CD4-positive, alpha-beta T cell treated with Interleukin-21 for 1 hour (primary cell): ENCODE data around the gene MMADHC.

ENCODE experiments used
- DNase-seq: peaks from one replicate; pipeline ENCODE4 v3.0.0-alpha.2; 2020

The MMADHC gene

DNA sequence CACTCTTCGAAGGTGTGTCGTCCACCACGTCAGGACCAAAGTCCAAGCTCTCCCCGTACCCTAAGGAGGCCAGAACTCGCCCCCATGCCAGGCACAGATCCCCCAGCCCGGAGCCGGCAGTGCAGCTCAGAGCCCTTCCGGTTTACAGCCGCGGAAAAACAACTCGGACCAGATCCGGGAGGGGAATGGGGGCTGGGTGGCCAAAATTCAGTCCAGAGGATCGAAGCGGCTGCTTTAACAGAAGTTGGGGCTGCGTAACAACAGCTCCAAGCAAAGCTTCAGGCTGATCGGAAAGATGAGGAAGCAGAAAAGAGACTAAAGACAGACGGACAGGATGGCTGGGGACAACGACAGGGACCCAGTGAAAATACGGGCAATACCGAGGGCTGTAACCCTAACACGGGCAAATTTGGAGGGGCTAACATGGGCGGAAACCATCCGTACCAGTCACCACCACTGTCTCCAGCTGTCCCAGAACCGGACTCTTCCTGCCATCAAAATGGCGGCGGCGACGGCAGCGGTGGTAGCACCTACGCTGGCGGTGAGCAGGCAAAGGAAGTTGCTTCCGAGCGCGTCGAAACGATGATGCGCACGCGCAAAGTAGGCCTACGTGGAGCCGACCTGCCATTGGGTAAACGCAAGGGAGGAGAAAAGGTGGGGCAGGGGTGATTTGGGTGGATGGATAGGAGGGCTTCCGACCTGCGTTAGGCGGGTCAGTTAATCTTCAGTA, at the start of gene MMADHC:
Gene MMADHC (minus strand): TSS at position 556 of the 730 bp plus-strand sequence. CDS start 678 bp downstream, outside the sequence.
- peak; percentile 95 for DNase-seq

- DNase-seq: no peak
Measured at GRCh38 chr2:149634103-149634502, 46.5 kb upstream of the MMADHC start.

DNA sequence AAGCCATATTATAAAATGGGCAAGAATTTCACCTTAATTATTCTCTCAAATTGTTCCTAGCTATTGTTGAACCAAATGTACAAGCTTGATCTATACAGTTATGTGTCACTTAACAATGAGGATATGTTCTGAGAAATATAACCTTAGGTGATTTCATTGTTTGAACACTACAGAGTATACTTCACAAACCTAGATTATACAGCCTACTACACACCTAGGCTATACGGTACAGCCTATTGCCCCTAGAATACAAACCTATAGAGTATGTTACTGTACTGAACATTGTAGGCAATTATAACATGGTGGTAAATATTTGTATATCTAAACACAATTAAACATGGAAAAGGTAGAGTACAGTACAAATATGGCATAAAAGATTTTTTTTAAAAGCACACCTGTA, 42.9 kb upstream of the MMADHC start:
- DNase-seq: no peak

DNA sequence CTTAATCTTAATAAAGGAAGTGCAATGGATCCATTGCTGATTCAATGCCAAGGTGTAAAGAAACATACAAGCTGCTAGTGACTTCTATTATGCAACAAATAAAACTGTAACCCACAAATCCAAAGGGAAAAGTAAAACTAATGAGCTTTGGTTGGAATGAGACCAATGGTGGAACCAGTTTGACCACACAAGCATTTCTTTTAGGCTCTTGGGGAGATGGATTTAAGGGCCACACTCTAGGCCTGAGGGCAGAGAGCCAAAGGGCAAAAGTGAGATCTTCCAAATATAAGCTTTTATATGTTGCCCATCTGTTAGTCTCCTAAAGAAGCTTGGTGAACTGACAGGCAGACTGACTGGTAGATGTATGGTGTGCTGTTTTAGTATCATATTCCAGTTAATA, 41.5 kb upstream of the MMADHC start:
- DNase-seq: no peak

DNA sequence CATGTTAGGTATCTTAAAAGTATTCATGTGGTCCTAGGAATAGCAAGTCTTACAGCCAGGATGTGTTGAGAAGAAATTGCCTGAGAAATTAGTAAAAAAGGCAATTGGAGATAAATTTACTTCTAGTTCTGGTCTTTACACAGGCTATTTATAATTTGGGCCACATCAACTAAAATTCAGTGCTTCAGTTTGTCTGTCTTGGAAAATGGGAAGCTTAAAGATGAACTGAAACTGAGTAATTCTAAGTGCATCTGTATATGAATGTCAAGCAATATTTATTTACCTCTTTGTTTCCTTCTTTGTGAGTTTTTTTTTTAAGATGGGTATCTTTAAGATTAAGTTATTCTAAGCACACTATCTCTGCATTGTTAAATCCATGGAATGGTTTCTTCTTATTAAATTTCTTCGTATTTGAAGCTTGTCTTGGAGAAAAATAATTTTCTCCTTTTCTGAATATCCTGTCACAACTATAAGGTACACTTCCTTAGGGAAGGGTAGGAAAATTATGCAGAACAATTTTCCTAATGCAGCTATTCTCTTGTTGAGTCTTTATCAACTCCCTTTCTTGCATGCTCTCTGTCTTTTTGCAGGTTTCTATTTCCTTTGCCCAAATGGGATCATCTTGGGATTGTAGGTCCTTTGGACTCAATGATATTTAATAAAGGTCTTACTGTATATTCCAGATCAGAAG, 39.7 kb upstream of the MMADHC start:
- no peak for DNase-seq

DNA sequence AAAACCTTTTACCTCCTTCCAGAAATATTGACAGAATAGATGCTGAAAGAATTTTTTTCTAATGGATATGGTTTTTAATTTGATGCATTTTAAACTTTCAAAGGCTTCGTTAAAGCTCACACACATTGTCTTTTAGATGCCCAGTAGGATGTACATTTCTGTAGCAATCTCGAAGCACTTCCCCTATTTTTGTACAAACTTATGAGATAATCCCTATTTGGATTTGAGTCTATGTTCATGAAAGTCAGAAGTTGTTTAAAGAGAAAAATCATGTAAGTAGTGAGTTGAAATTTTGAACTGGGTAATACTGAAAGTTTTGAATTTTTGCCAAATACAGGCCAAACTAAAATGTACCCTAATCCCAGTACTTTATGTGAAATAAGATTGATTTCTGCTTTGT, 38.1 kb upstream of the MMADHC start:
- no peak for DNase-seq

GRCh38 chr2:149625271-149625670, 37.7 kb upstream of the MMADHC start:
- no peak for DNase-seq

DNA sequence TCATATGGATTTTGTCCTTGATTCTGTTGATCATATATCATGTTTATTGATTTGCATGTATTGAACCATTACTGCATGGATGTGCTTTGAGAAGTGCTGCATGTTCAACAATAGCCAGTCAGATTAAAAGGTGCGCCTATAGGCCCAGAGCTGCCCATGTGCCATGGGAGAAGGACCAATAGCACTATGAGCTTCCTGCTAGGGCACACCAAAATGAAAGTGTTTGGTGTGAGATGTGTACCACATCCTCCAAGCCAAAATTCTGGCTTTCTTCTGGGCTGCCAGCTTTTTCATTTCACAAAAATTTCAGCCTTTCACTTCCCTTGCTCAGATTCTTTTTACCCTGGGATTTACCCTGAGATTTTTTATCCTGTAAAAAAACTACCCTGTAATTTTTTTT, 34.8 kb upstream of the MMADHC start:
- no peak for DNase-seq

DNA sequence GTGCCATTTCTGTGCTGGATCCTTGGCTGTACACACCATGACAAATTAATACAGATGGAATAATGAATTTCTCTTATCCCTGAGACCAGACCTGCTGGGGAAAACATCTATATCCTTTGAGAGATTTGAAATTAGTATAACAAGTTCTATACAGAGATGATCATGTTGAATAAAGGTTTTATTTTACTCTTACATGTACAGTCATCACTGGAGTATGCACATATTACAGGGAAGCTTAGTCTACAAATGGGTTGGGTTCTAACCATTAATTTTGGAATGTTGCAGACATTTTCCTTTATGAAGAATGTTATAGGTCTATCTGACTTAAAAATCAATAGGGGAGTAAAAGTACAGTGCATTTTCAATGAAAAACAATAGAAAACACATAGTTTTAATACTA, 29.9 kb upstream of the MMADHC start:
- DNase-seq: no peak

- no peak for DNase-seq
Measured at GRCh38 chr2:149616681-149617456, 29.3 kb upstream of the MMADHC start.

DNA sequence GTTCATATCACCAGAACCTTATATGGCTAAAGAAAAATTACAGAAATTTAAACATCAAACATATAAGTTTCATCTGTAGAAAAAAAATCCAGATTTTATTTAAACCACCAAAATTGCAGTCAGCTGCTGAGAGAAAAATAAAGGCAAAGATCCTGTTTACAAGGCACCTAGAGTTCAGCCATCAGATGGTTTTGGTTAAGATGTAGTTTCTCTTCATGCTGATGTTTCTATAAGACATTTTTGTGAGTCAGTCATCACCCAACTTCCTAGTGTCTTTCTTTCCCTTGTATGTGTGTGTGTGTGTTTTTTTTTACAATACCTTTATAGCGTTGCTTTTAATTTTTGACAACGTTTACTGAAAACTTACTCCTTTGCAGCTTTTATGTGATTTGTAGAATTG, 26.1 kb upstream of the MMADHC start:
- DNase-seq: no peak

- DNase-seq: no peak
Measured at GRCh38 chr2:149612122-149612521, 24.5 kb upstream of the MMADHC start.

DNA sequence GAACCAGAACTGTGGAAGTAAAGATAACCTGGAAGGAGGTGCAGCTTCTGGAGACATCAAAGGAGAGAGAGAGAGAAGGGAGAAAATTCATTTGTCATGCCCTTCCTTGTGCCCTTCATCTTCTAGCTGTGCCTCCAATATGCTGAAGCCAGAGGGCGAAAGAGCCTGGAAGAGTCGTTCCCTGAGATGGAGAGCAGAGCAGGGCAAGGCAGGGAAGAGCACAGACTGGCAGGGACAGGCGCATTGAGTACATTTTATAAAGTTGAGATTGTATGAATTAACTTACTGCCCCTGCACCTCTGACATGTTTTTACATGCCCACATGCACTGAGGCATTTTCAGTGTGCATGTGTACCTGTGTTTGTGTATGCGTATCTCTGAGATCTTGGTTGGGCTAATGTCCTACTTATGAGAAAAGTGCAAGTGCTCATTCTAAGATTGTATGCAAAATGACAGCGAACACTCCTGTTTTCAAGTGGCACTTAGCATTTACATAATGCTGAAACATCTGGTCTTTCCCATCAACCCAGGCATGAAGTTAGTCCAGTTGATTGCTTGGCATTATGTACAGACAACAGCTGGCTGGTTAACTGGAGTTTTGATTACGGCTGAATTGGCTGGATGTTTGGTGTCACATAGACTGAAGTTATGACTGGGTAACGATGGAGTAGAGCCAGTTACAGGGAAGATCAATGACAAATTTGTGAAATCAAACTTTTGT, 23.7 kb upstream of the MMADHC start:
- DNase-seq: no peak

DNA sequence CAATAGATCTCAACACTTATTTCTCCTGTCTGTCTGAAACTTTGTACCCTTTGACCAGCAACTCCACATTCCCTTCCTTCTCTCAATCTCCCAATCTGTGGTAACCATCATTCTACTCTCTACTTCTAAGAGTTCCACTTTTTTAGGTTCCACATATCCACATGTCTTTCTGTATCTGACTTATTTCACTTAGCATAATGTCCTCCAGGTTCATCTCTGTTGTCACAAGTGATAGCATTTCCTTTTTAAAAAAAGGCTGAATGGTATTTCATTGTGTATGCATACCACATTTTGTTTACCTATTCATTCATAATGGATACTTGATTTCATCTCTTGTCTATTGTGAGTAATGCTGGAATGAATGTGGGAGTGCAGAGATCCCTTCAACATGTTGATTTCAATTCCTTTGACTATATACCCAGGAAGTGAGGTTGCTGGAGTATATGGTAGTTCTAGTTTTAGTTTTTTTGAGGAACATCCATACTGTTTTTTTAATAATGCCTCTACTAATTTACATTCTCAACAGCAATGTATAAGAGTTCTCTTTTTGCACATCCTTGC, 18.8 kb upstream of the MMADHC start:
- no peak for DNase-seq

DNA sequence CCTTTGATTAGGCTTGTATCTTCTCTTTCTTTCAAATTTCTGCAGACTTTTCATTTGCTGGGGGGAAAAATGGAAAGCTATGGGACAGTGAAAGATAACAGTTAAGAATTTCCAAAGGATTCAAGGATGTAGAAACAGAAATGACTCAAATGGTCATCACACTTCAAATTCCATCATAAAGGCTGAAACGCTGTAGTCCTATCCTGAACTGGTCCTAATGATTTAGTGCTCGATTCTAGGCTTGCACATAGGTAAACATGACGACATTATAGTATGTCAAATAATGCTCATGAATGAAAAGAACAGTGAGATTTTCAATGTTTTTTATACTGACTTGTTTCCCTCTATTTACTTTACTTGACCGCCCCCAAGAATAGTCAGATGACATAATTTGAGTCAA, 15.7 kb upstream of the MMADHC start:
- DNase-seq: no peak

GRCh38 chr2:149601141-149601796, 13.7 kb upstream of the MMADHC start:
- DNase-seq: no peak

DNA sequence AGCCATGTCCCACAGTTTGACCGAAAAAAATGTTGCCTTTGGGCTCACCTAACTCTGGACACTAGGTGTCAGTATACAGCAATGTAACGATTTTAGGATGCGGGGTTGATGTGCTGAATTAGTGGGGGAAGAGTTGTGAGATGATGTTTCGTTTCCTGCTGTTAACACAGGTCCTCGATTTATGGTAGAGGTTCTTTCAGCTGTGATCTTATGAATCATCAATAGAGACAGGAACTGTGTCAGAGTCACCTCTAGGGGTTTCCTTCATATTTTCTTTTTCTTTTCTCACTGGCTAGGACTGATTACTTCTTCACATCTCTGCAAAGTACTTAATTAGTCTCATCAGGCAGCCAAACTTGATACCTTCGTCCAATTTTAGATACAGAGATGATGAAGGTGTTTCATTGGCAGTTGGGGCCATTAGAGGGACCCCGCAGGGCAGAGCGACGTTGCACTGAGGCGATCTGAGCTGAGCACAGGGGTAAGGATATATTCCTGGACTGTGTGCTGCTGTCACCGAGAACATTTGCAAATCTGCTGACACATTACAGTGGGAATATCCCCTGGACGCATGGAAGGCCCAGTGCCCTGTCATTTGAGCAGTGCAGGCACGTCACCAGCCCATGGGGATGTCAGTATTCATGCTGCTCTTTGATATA, 10.2 kb upstream of the MMADHC start:
- peak; percentile 79 for DNase-seq

DNA sequence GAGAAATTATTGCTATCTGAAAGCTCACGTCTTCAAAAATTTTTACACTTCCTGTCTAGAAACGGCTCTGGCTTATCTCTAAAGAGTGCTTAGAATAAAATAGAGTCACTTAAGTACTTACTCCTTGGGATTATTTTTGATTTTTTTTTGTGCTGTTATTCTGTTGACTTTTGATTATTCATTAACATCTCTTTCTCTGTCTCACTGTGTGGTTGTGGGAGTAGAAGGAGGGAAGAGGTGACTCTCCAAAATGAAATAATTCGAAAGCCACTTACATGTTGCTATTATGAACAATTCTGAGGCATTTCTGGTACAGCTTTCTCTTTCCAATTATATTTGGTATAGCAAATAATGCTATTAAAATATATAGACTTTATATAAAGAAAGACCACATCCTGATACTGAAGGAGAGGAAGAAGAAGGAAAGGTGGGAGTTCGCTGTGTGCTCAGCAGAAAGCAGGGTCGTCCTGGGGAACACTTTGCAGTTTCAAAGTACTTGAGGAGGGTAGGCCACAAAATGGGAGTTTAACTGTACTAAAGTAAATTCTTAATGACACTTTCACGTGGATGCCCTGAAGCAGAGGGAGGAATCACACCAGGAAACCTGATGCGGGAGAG, 9.6 kb upstream of the MMADHC start:
- DNase-seq: no peak

DNA sequence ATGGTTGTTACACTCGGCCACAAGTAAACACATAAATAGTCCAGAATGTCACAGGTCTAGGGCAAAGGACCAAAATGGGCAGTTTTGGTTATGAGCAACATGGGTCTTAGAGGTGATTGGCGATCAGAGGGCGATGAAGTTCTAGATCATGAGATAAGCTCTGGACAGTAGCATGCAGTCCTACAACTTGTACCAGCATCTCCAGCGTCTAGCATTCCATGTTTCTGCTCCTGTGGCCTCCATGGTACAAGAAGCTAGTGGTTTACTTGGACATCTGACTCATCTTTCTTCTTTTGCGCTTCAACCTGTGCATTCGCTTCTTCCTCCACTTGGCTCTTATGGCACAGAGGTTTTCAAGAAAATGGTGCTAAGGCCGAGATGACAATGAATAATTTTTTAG, 8.9 kb upstream of the MMADHC start:
- no peak for DNase-seq

- no peak for DNase-seq
Measured at GRCh38 chr2:149595056-149595963, 7.7 kb upstream of the MMADHC start.
